WTC11 (cell line): ENCODE measurements around the gene C3orf70. TPM values are rescaled to one million over a fixed set of nuclear protein-coding genes. Genes with fewer than 3 reads are reported as not detected.

Source experiments
- ATAC-seq: fragments of 200-7000 bp; cut with Tn5 transposase; 2 replicates; pipeline ENCODE4 v1.10.0; 2021; ENCODE audit warnings: mild to moderate bottlenecking, moderate library complexity
- CTCF ChIA-PET: fragments of 300-600 bp; sonication (Branson Sonifier 250); formaldehyde crosslinking; loops from one replicate; lab custom pipeline; 2021; ENCODE audit warnings: antibody characterized with exemption; lab: Charles Lee
- POLR2A ChIA-PET: fragments of 350-600 bp; sonication (Branson Sonifier 250); formaldehyde crosslinking; loops from one replicate; lab custom pipeline; 2021; ENCODE audit warnings: antibody characterized with exemption; lab: Charles Lee
- DNase-seq: peaks from one replicate; pipeline ENCODE4 v3.0.0; 2021; ENCODE audit warnings: low spot score
- H3K27ac Mint-ChIP-seq: 2 replicates; pipeline ENCODE4 v1.8.0; 2021; ENCODE audit warnings: mixed read lengths
- H3K27me3 Mint-ChIP-seq: 2 replicates; pipeline ENCODE4 v1.8.0; 2021; ENCODE audit warnings: low read depth, mild to moderate bottlenecking, moderate library complexity, mixed read lengths
- H3K36me3 Mint-ChIP-seq: 2 replicates; pipeline ENCODE4 v1.8.0; 2021; ENCODE audit warnings: mixed read lengths
- H3K4me1 Mint-ChIP-seq: 2 replicates; pipeline ENCODE4 v1.8.0; 2022; ENCODE audit warnings: mixed read lengths
- H3K4me3 Mint-ChIP-seq: 2 replicates; pipeline ENCODE4 v1.8.0; 2021; ENCODE audit warnings: mild to moderate bottlenecking, moderate library complexity, mixed read lengths
- H3K9me3 Mint-ChIP-seq: 2 replicates; pipeline ENCODE4 v1.8.0; 2021; ENCODE audit warnings: mixed read lengths
- CREM ChIP-seq: sonication (generic); formaldehyde crosslinking; IDR thresholded peaks from 2 replicates; pipeline ENCODE4 v1.8.1; 2022; ENCODE audit warnings: mild to moderate bottlenecking, missing genetic modification reagents, moderate library complexity
- EMX1 ChIP-seq: fragments of 250-450 bp; sonication (Bioruptor Pico); IDR thresholded peaks from 2 replicates; pipeline ENCODE4 v1.8.0; 2021; ENCODE audit warnings: mild to moderate bottlenecking
- JAZF1 ChIP-seq: fragments of 250-450 bp; sonication (Bioruptor Pico); IDR thresholded peaks from 2 replicates; pipeline ENCODE4 v1.9.0; 2021; ENCODE audit warnings: moderate library complexity, mild to moderate bottlenecking, inconsistent platforms
- JUN ChIP-seq: sonication (generic); formaldehyde crosslinking; IDR thresholded peaks from 2 replicates; pipeline ENCODE4 v1.8.0; 2023; ENCODE audit warnings: mild to moderate bottlenecking, missing genetic modification reagents
- NFYB ChIP-seq: sonication (generic); formaldehyde crosslinking; conservative IDR thresholded peaks from 2 replicates; pipeline ENCODE4 v1.8.0; 2022; ENCODE audit warnings: low read depth, missing genetic modification reagents
- RELA ChIP-seq: sonication (generic); formaldehyde crosslinking; IDR thresholded peaks from 2 replicates; pipeline ENCODE4 v1.8.1; 2022; ENCODE audit warnings: missing genetic modification reagents, mild to moderate bottlenecking, borderline replicate concordance
- SOX15 ChIP-seq: fragments of 250-450 bp; sonication (Bioruptor Pico); IDR thresholded peaks from 2 replicates; pipeline ENCODE4 v1.9.0; 2021; ENCODE audit warnings: mild to moderate bottlenecking
- TEAD4 ChIP-seq: sonication (generic); formaldehyde crosslinking; IDR thresholded peaks from 2 replicates; pipeline ENCODE4 v1.8.0; 2022; ENCODE audit warnings: mild to moderate bottlenecking, missing genetic modification reagents
- TP53 ChIP-seq: sonication (generic); formaldehyde crosslinking; IDR thresholded peaks from 2 replicates; pipeline ENCODE4 v1.8.1; 2023; ENCODE audit warnings: mild to moderate bottlenecking, missing genetic modification reagents
- ZNF232 ChIP-seq: sonication (generic); formaldehyde crosslinking; IDR thresholded peaks from 2 replicates; pipeline ENCODE4 v1.8.0; 2022; ENCODE audit warnings: mild to moderate bottlenecking, missing genetic modification reagents
- ZNF396 ChIP-seq: fragments of 250-450 bp; sonication (Bioruptor Pico); IDR thresholded peaks from 2 replicates; pipeline ENCODE4 v1.8.0; 2021; ENCODE audit warnings: mild to moderate bottlenecking, moderate library complexity, borderline replicate concordance
- total RNA-seq: library from RNA; stranded (reverse); gene quantifications from 3 replicates; pipeline ENCODE4 v1.2.3, GENCODE V29; 2021
- TF ChIP-seq, protein P1 (sequence below): sonication (generic); formaldehyde crosslinking; IDR thresholded peaks from 2 replicates; pipeline ENCODE4 v1.8.1; 2022; ENCODE audit warnings: low read depth, mild to moderate bottlenecking, moderate library complexity, missing genetic modification reagents, borderline replicate concordance
- TF ChIP-seq, protein P2 (sequence below): fragments of 250-450 bp; sonication (Bioruptor Pico); conservative IDR thresholded peaks from 2 replicates; pipeline ENCODE4 v1.9.0; 2021; ENCODE audit warnings: mild to moderate bottlenecking
- TF ChIP-seq, protein P3 (sequence below): fragments of 250-450 bp; sonication (Bioruptor Pico); IDR thresholded peaks from 2 replicates; pipeline ENCODE4 v1.9.0; 2021; ENCODE audit warnings: mild to moderate bottlenecking, borderline replicate concordance
- TF ChIP-seq, protein P4 (sequence below): sonication (generic); formaldehyde crosslinking; IDR thresholded peaks from 2 replicates; pipeline ENCODE4 v1.8.1; 2023; ENCODE audit warnings: mild to moderate bottlenecking, missing genetic modification reagents
- TF ChIP-seq, protein P5 (sequence below): sonication (generic); formaldehyde crosslinking; IDR thresholded peaks from 2 replicates; pipeline ENCODE4 v1.8.0; 2022; ENCODE audit warnings: mild to moderate bottlenecking, missing genetic modification reagents
- TF ChIP-seq, protein P6 (sequence below): sonication (generic); formaldehyde crosslinking; IDR thresholded peaks from 2 replicates; pipeline ENCODE4 v1.8.0; 2022; ENCODE audit warnings: mild to moderate bottlenecking, missing genetic modification reagents
- TF ChIP-seq, protein P7 (sequence below): fragments of 250-450 bp; sonication (Bioruptor Pico); IDR thresholded peaks from 2 replicates; pipeline ENCODE4 v1.9.0; 2021; ENCODE audit warnings: moderate library complexity, mild to moderate bottlenecking, inconsistent platforms, borderline replicate concordance

Gene C3orf70
- total RNA-seq, 1 experiment from 2014 or later: 0.70 TPM

DNA sequence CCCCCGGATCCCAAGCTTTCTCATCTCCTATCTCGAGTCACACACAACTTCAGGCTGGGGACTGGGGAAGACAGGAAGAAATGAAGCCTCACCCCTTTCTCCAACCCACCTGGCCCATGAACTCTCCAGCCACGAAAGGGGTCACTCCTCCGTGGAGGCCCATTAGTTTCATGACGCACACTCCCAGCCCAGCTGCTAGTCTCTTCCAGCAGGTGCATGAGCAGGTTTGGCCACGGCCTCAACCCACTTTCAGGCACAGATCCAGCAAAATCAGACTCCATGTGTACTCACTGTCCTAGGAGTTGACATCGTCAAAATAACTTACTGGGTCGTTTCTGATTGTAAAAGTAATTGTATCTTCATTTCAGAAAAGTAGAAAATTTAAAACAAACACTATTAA is 76.6 kb downstream of the C3orf70 start (continued):
- TF ChIP-seq, protein P1, sequence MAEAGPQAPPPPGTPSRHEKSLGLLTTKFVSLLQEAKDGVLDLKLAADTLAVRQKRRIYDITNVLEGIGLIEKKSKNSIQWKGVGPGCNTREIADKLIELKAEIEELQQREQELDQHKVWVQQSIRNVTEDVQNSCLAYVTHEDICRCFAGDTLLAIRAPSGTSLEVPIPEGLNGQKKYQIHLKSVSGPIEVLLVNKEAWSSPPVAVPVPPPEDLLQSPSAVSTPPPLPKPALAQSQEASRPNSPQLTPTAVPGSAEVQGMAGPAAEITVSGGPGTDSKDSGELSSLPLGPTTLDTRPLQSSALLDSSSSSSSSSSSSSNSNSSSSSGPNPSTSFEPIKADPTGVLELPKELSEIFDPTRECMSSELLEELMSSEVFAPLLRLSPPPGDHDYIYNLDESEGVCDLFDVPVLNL (CRISPR knock-in tag): no peak
- TF ChIP-seq, protein P2, sequence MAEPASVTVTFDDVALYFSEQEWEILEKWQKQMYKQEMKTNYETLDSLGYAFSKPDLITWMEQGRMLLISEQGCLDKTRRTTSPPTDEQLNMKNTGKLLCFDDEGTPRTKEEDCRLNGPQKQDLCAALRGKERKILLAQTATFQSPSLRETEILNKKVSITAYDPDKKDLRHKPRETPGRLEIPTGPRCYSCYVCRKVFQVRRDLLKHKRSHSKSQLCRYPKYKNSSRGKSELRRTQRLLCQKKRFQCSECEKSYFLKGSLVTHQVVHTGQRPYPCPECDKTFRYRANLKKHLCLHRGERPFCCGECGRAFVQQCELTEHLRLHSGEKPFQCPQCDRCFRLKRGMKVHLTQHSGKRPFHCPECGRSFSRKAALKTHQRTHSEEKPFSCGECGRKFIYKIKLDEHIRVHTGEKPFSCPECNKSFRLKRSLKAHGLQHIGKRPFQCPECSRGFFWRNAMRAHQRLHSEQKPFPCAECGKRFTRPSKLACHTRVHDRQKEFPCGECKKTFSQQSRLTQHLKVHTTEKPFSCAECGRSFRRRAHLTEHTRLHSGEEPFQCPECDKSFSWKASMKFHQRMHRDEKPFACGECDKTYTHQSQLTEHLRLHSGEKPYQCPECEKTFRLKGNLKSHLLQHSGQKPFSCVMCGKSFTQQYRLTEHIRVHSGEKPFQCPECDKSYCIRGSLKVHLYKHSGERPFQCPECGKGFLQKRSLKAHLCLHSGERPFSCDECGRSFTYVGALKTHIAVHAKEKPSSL: no peak
- TF ChIP-seq RELA (CRISPR knock-in tag): no peak
- no peak for TF ChIP-seq CREM (CRISPR knock-in tag)
- no peak for TF ChIP-seq TEAD4 (CRISPR knock-in tag)
- TF ChIP-seq ZNF232 (CRISPR knock-in tag): no peak
- no peak for TF ChIP-seq NFYB
- TF ChIP-seq EMX1 (CRISPR knock-in tag): no peak
- no peak for TF ChIP-seq JAZF1 (CRISPR knock-in tag)

DNA sequence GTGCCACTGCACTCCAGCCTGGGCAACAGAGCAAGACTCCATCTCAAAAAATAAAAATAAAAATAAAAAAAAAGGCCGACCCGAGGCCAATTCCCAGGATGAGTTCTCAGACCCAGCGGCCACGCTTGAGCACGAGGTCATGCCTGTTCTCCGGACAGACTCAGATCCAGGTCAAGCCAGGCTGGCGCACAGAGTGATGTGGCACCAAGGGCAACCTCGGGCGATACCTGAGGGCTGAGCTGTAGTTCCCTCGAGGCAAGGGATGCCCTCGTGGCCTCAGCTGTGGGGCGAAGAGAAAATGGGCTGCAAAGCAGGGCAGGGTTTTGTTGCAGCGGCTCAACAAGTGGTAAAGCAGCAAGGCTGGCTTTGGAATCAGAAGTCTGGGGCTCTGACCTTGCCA is 77.3 kb downstream of the C3orf70 start:
- ATAC-seq: no peak
- H3K4me3 Mint-ChIP-seq: no peak overlapping the region
- H3K27ac Mint-ChIP-seq: no peak overlapping the region
- ChIA-PET POLR2A (interaction anchor here (0.6 kb wide), 1 partner anchor 25 kb away, joined by 3 read pairs; no protein-coding TSS in a partner anchor), CTCF (interaction anchor here (1.3 kb wide), 1 partner anchor 10 kb away, joined by 3 read pairs; no protein-coding TSS in a partner anchor)
- H3K36me3 Mint-ChIP-seq: no peaks in the 10 kb centered on the region
- TF ChIP-seq, protein P3, sequence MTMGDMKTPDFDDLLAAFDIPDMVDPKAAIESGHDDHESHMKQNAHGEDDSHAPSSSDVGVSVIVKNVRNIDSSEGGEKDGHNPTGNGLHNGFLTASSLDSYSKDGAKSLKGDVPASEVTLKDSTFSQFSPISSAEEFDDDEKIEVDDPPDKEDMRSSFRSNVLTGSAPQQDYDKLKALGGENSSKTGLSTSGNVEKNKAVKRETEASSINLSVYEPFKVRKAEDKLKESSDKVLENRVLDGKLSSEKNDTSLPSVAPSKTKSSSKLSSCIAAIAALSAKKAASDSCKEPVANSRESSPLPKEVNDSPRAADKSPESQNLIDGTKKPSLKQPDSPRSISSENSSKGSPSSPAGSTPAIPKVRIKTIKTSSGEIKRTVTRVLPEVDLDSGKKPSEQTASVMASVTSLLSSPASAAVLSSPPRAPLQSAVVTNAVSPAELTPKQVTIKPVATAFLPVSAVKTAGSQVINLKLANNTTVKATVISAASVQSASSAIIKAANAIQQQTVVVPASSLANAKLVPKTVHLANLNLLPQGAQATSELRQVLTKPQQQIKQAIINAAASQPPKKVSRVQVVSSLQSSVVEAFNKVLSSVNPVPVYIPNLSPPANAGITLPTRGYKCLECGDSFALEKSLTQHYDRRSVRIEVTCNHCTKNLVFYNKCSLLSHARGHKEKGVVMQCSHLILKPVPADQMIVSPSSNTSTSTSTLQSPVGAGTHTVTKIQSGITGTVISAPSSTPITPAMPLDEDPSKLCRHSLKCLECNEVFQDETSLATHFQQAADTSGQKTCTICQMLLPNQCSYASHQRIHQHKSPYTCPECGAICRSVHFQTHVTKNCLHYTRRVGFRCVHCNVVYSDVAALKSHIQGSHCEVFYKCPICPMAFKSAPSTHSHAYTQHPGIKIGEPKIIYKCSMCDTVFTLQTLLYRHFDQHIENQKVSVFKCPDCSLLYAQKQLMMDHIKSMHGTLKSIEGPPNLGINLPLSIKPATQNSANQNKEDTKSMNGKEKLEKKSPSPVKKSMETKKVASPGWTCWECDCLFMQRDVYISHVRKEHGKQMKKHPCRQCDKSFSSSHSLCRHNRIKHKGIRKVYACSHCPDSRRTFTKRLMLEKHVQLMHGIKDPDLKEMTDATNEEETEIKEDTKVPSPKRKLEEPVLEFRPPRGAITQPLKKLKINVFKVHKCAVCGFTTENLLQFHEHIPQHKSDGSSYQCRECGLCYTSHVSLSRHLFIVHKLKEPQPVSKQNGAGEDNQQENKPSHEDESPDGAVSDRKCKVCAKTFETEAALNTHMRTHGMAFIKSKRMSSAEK: no peak
- TF ChIP-seq TEAD4 (CRISPR knock-in tag) (no peak), TP53 (CRISPR knock-in tag) (no peak), JUN (CRISPR knock-in tag) (no peak), ZNF396 (CRISPR knock-in tag) (no peak), SOX15 (CRISPR knock-in tag) (no peak)
- TF ChIP-seq, protein P4, sequence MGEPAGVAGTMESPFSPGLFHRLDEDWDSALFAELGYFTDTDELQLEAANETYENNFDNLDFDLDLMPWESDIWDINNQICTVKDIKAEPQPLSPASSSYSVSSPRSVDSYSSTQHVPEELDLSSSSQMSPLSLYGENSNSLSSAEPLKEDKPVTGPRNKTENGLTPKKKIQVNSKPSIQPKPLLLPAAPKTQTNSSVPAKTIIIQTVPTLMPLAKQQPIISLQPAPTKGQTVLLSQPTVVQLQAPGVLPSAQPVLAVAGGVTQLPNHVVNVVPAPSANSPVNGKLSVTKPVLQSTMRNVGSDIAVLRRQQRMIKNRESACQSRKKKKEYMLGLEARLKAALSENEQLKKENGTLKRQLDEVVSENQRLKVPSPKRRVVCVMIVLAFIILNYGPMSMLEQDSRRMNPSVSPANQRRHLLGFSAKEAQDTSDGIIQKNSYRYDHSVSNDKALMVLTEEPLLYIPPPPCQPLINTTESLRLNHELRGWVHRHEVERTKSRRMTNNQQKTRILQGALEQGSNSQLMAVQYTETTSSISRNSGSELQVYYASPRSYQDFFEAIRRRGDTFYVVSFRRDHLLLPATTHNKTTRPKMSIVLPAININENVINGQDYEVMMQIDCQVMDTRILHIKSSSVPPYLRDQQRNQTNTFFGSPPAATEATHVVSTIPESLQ (CRISPR knock-in tag): no peak
- TF ChIP-seq, protein P5, sequence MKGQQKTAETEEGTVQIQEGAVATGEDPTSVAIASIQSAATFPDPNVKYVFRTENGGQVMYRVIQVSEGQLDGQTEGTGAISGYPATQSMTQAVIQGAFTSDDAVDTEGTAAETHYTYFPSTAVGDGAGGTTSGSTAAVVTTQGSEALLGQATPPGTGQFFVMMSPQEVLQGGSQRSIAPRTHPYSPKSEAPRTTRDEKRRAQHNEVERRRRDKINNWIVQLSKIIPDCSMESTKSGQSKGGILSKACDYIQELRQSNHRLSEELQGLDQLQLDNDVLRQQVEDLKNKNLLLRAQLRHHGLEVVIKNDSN (CRISPR knock-in tag): no peak
- TF ChIP-seq, protein P2: no peak
- TF ChIP-seq, protein P6, sequence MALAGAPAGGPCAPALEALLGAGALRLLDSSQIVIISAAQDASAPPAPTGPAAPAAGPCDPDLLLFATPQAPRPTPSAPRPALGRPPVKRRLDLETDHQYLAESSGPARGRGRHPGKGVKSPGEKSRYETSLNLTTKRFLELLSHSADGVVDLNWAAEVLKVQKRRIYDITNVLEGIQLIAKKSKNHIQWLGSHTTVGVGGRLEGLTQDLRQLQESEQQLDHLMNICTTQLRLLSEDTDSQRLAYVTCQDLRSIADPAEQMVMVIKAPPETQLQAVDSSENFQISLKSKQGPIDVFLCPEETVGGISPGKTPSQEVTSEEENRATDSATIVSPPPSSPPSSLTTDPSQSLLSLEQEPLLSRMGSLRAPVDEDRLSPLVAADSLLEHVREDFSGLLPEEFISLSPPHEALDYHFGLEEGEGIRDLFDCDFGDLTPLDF (CRISPR knock-in tag): no peak
- TF ChIP-seq, protein P7, sequence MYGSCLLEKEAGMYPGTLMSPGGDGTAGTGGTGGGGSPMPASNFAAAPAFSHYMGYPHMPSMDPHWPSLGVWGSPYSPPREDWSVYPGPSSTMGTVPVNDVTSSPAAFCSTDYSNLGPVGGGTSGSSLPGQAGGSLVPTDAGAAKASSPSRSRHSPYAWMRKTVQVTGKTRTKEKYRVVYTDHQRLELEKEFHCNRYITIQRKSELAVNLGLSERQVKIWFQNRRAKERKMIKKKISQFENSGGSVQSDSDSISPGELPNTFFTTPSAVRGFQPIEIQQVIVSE (CRISPR knock-in tag): no peak
- H3K4me1 Mint-ChIP-seq: peaks cover 6% of the 10 kb centered on the region
- no peaks in the 10 kb centered on the region for H3K9me3 Mint-ChIP-seq
- H3K27me3 Mint-ChIP-seq: no peaks in the 10 kb centered on the region
- DNase-seq: no peak
